Skeletal muscle satellite cell (primary cell): ENCODE measurements around the gene ANAPC4. TPM values are rescaled to one million over a fixed set of nuclear protein-coding genes. Genes with fewer than 3 reads are reported as not detected.
"Not testable (repeated sequence)": the region's sequence is repeated elsewhere in the genome, so short reads cannot be mapped to it uniquely, and the experiment has no call there.

ENCODE experiments used
- H3K27me3 ChIP-seq: 2 replicates; pipeline ENCODE4 v1.7.0; 2013; ENCODE audit warnings: low read length; ENCODE audit not compliant: control insufficient read depth, insufficient read depth
- H3K36me3 ChIP-seq: 2 replicates; pipeline ENCODE4 v1.7.0; 2013; ENCODE audit warnings: mild to moderate bottlenecking, control low read depth, low read length; ENCODE audit not compliant: insufficient read depth
- H3K4me1 ChIP-seq: 2 replicates; pipeline ENCODE4 v1.7.0; 2013; ENCODE audit warnings: low read length; ENCODE audit not compliant: control insufficient read depth, insufficient read depth
- H3K4me2 ChIP-seq: 2 replicates; pipeline ENCODE4 v1.7.0; 2013; ENCODE audit warnings: mild to moderate bottlenecking, low read length
- H3K4me3 ChIP-seq: 2 replicates; pipeline ENCODE4 v1.7.0; 2013; ENCODE audit warnings: low read length
- H3K9ac ChIP-seq: 2 replicates; pipeline ENCODE4 v1.7.0; 2013; ENCODE audit warnings: mild to moderate bottlenecking, low read depth, low read length, moderate library complexity
- H3K9me3 ChIP-seq: replicated peaks from 2 replicates; pipeline ENCODE4 v1.7.0; 2013; ENCODE audit warnings: mild to moderate bottlenecking, control low read depth, low read length
- total RNA-seq: library from RNA; depleted of rRNA; stranded (reverse); fragments of >200 nt; gene quantifications from 2 replicates; pipeline ENCODE4 v1.2.3, GENCODE V29; 2012; rRNA removed

Gene ANAPC4
- 23.6 and 24.3 TPM in 2 replicates for total RNA-seq

DNA sequence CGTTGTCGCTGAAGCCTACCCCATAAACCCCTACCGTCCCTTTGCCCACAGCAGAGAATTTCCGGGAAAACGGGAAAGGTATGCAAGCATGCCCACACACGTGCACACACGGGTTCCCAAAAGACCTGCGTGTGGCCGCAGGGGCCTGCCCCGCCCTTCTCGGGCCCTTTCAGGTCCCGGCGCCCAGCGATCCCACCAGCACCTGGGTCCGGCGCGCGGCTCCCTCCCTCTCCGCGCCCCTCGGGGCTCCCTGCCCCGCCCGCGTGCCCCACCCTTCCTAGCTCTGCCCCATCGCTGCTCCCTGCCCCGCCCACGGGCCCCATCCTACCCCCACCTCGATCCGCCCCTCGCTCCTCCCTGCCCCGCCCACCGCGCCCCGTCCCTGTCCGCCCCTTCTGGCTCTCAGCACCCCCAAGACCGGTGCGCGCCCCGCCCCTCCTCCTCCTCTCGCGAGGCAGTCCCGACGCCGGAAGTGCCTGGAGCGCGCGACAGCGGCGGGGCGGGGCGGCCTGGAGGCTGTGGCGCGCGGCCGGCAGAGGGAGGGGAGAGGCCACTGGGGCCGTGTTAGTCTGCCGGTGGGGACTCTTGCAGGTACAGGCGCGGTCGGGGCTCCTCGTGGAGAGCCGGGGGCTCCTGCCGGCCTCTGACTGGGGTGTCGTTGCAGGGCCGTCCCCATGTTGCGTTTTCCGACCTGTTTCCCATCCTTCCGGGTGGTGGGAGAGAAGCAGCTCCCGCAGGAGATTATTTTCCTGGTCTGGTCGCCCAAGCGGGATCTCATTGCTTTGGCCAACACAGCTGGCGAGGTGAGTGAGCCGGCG lies at the start of gene ANAPC4:
Gene ANAPC4, plus strand, starts transcription at position 510 of the 818 bp plus-strand sequence. Its CDS starts 165 bp downstream, at position 675.
- Histone ChIP-seq H3K27me3 (no peaks in the 10 kb centered on the region), H3K9ac (peak within 1 kb of the TSS; percentile 91), H3K4me2 (peak within 1 kb of the TSS; percentile 97), H3K9me3 (no peaks in the 10 kb centered on the region), H3K36me3 (peaks cover 9% of the 10 kb centered on the region), H3K4me1 (peaks cover 13% of the 10 kb centered on the region), H3K4me3 (peak within 1 kb of the TSS; percentile 99)

GRCh38 chr4:25328463-25328862 lies 48.6 kb upstream of the ANAPC4 start:
- H3K4me3 ChIP-seq, H3K27me3 ChIP-seq, H3K4me1 ChIP-seq, H3K4me2 ChIP-seq, H3K36me3 ChIP-seq, H3K9ac ChIP-seq, H3K9me3 ChIP-seq: not testable (repeated sequence)

DNA sequence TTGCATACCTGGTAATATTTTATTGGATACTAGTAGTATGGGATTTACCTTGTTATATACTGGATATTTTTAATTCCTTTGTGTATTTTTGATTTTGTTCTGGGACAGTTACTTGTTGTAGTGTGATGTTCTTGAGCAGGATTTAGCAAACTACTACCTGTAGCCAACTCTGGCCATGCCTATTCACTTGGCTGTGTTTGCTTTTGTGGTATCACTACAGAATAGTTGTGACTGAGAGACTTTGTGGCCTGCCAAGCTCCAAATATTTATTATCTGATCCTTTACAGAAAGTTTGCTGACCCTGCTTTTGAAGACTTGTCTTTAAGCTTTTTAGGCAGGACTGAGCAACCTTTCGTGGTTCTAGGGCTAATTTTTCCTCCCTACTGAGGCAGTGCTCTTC lies 46.7 kb upstream of the ANAPC4 start:
- no peaks in the 10 kb centered on the region for H3K4me1 ChIP-seq
- no peaks in the 10 kb centered on the region for H3K27me3 ChIP-seq
- no peak overlapping the region for H3K4me3 ChIP-seq
- no peak overlapping the region for H3K9ac ChIP-seq
- H3K36me3 ChIP-seq, result no peaks in the 10 kb centered on the region
- no peak overlapping the region for H3K4me2 ChIP-seq
- H3K9me3 ChIP-seq, result no peaks in the 10 kb centered on the region

DNA sequence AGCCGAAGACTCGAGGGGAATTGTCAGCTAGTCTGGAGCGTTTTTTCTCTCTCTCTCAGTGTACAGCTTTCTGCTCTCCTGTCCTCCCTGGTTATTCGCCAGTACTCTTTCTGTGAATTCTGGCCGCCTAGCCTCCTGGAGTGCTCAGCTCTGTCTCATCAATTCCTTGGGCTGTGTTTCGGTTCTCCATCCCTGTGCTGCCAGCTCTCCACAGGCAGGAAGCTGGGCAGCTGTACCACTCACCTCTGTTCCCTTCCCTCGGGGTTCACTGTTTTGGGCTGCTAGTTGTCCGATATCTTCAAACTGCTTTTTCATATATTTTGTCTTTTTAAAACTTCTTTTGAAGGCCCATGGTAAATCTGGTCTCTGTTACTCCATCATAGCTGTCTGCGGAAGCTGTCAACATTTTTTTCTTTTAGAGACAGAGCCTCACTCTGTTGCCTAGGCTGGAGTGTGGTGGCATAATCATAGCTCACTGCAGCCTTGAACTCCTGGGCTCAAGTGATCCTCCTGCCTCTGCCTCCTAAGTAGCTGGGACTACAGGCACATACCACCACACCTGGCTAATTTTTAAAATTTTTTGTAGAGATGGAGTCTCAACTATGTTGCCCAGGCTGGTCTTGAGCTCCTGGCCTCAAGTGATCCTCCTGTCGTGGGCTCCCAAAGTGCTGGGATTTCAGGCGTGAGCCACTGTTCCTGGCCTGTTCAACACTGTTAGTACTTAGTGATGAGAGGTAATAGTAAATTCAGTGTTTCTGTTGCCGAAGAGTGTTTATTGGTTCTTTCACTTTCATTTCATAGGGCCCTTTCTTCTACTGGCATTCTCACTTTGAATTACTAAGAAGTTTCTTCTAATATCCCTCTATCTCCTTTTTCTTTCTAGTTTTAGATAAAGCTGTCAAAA lies 45.9 kb upstream of the ANAPC4 start:
- Histone ChIP-seq H3K36me3 (no peaks in the 10 kb centered on the region), H3K27me3 (no peaks in the 10 kb centered on the region), H3K9me3 (no peaks in the 10 kb centered on the region), H3K4me2 (no peak overlapping the region), H3K4me1 (no peaks in the 10 kb centered on the region), H3K4me3 (no peak overlapping the region), H3K9ac (no peak overlapping the region)

DNA sequence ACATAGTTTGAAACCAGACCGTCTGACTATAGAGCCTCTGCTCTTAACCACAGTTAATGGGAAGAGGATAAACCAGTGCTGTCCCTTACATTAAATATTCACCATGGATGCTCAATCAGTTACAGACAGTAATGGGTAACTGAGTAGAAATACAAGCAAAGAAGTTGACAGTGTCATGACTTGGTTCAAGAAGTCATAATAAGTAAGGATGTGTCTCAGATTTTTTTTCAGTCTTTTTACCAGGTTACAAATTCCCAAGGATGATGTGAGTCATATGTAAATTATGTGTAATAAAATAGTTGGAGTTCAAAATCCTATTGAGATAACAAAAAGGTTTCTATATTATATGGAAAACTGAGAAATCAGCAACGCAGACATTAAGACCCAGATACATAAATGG lies 33.4 kb upstream of the ANAPC4 start:
- Histone ChIP-seq H3K36me3 (no peaks in the 10 kb centered on the region), H3K9me3 (no peaks in the 10 kb centered on the region), H3K4me2 (no peak overlapping the region), H3K27me3 (no peaks in the 10 kb centered on the region), H3K4me3 (no peak overlapping the region), H3K4me1 (peaks cover 3% of the 10 kb centered on the region), H3K9ac (no peak overlapping the region)

- H3K36me3 ChIP-seq, result no peaks in the 10 kb centered on the region
- no peak overlapping the region for H3K4me2 ChIP-seq
- no peak overlapping the region for H3K4me3 ChIP-seq
- H3K4me1 ChIP-seq, result peaks cover 3% of the 10 kb centered on the region
- no peaks in the 10 kb centered on the region for H3K27me3 ChIP-seq
- no peaks in the 10 kb centered on the region for H3K9me3 ChIP-seq
- no peak overlapping the region for H3K9ac ChIP-seq
These were observed 31.3 kb upstream of the ANAPC4 start for GRCh38 chr4:25345744-25346143.

- H3K9me3 ChIP-seq, result no peaks in the 10 kb centered on the region
- H3K4me3 ChIP-seq, result no peak overlapping the region
- H3K9ac ChIP-seq, result no peak overlapping the region
- H3K4me1 ChIP-seq, result peaks cover 4% of the 10 kb centered on the region
- H3K4me2 ChIP-seq, result no peak overlapping the region
- no peaks in the 10 kb centered on the region for H3K36me3 ChIP-seq
- no peaks in the 10 kb centered on the region for H3K27me3 ChIP-seq
These were observed 30.1 kb upstream of the ANAPC4 start for GRCh38 chr4:25346913-25347312.

DNA sequence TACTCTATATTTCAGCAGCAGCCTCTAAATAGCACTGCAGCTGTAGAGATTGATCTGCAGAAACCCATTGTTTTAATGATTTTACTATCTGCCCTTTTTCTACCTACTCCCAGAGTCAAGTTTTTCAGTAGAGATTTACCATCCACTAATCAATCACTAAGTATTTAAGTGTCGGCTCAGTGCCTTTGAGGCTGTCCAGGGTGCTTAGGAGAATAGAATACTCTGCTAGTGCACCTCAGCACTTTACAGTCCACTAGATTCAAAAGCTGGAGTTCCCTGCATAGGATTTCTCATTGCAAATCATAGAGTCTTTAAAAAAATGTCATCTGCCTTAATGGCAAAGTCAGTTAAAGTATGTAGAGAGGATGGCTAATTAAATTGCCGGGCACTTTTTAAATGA lies 29.6 kb upstream of the ANAPC4 start:
- no peak overlapping the region for H3K4me3 ChIP-seq
- no peaks in the 10 kb centered on the region for H3K27me3 ChIP-seq
- H3K9ac ChIP-seq, result no peak overlapping the region
- no peak overlapping the region for H3K4me2 ChIP-seq
- H3K4me1 ChIP-seq, result peaks cover 8% of the 10 kb centered on the region
- H3K9me3 ChIP-seq, result no peaks in the 10 kb centered on the region
- H3K36me3 ChIP-seq, result no peaks in the 10 kb centered on the region

GRCh38 chr4:25347971-25348370 lies 29.1 kb upstream of the ANAPC4 start:
- H3K9me3 ChIP-seq, result no peaks in the 10 kb centered on the region
- H3K27me3 ChIP-seq, result no peaks in the 10 kb centered on the region
- peaks cover 8% of the 10 kb centered on the region for H3K4me1 ChIP-seq
- H3K9ac ChIP-seq, result no peak overlapping the region
- H3K4me2 ChIP-seq, result no peak overlapping the region
- no peaks in the 10 kb centered on the region for H3K36me3 ChIP-seq
- H3K4me3 ChIP-seq, result no peak overlapping the region

- Histone ChIP-seq H3K4me2 (no peak overlapping the region), H3K9me3 (no peaks in the 10 kb centered on the region), H3K27me3 (no peaks in the 10 kb centered on the region), H3K4me1 (peaks cover 5% of the 10 kb centered on the region), H3K4me3 (no peak overlapping the region), H3K9ac (no peak overlapping the region), H3K36me3 (no peaks in the 10 kb centered on the region)
These were observed 26.5 kb upstream of the ANAPC4 start for GRCh38 chr4:25350561-25350960.

- Histone ChIP-seq H3K9me3 (no peaks in the 10 kb centered on the region), H3K27me3 (no peaks in the 10 kb centered on the region), H3K36me3 (no peaks in the 10 kb centered on the region), H3K4me3 (no peak overlapping the region), H3K4me1 (peaks cover 5% of the 10 kb centered on the region), H3K9ac (no peak overlapping the region), H3K4me2 (no peak overlapping the region)
These were observed 25.2 kb upstream of the ANAPC4 start for GRCh38 chr4:25351777-25352416.
